GM12878 (cell line): ENCODE measurements around the gene SULF2. TPM values are rescaled to one million over a fixed set of nuclear protein-coding genes. Genes with fewer than 3 reads are reported as not detected.

ENCODE experiments used
- ATAC-seq: fragments of 200-7000 bp; cut with Tn5 transposase; 3 replicates; pipeline ENCODE4 v1.9.1; 2020; ENCODE audit warnings: mild to moderate bottlenecking, moderate library complexity
- BruUV-seq: library from RNA; stranded (reverse); fragments of 400-500 nt; replicated peaks from 2 replicates; lab custom pipeline; 2021; lab: Mats Ljungman, UMichigan
- CTCF ChIA-PET: fragments of 300-600 bp; sonication (Branson Sonifier 250); formaldehyde crosslinking; extraction: SDS; loops from one replicate; lab custom pipeline; 2021; ENCODE audit warnings: inconsistent platforms; lab: Yijun Ruan, JAX
- POLR2A ChIA-PET: fragments of 350-600 bp; formaldehyde crosslinking; extraction: SDS; loops from one replicate; lab custom pipeline; 2021; ENCODE audit warnings: inconsistent platforms; lab: Charles Lee
- RAD21 ChIA-PET: fragments of 300-600 bp; sonication (Branson Sonifier 250); formaldehyde crosslinking; loops from one replicate; lab custom pipeline; 2023; ENCODE audit warnings: antibody characterized with exemption; ENCODE audit not compliant: unreplicated experiment; lab: Charles Lee
- SMC1A ChIA-PET: fragments of 300-600 bp; sonication (Branson Sonifier 250); formaldehyde crosslinking; loops from one replicate; lab custom pipeline; 2023; ENCODE audit not compliant: unreplicated experiment, uncharacterized antibody; lab: Charles Lee
- DNase-seq: peaks from one replicate; pipeline ENCODE4 v3.0.0-alpha.2; 2011; ENCODE audit warnings: low read depth, low spot score
- FAIRE-seq: peaks from 3 replicates; lab custom pipeline; 2011; peaks lifted over from hg19 to GRCh38; lab: Jason Lieb, UNC
- H2AFZ ChIP-seq: 2 replicates; pipeline ENCODE4 v1.6.0; 2011; ENCODE audit warnings: low read depth, low read length, control low read depth; ENCODE audit not compliant: control insufficient read depth
- H3K27ac ChIP-seq: 2 replicates; pipeline ENCODE4 v1.5.1; 2011; ENCODE audit warnings: control low read depth; ENCODE audit not compliant: control insufficient read depth, insufficient read depth
- H3K27me3 ChIP-seq, 2 experiments: replicated peaks in 1 of 2; 2 replicates each; pipeline versions ENCODE4 v1.6.0 to v1.6.1; 2011; ENCODE audit warnings: low read length in 1 of 2; ENCODE audit not compliant: control insufficient read depth in 2 of 2, insufficient read depth in 2 of 2
- H3K36me3 ChIP-seq, 2 experiments: 2 replicates each; pipeline ENCODE4 v1.5.1; 2011; ENCODE audit warnings: low read length in 1 of 2; ENCODE audit not compliant: control insufficient read depth in 2 of 2, insufficient read depth in 2 of 2
- H3K4me1 ChIP-seq: 2 replicates; pipeline ENCODE4 v1.6.1; 2011; ENCODE audit warnings: mild to moderate bottlenecking, low read length, moderate library complexity, mixed read lengths; ENCODE audit not compliant: control insufficient read depth, insufficient read depth
- H3K4me2 ChIP-seq: 2 replicates; pipeline ENCODE4 v1.6.0; 2011; ENCODE audit warnings: control low read depth; ENCODE audit not compliant: control insufficient read depth, insufficient read depth
- H3K4me3 ChIP-seq: fragments of 200-600 bp; sonication (generic); 2 replicates; pipeline ENCODE4 v1.5.1; 2016
- H3K79me2 ChIP-seq: 2 replicates; pipeline ENCODE4 v1.6.0; 2011; ENCODE audit warnings: low read length; ENCODE audit not compliant: control insufficient read depth, insufficient read depth
- H3K9ac ChIP-seq: 2 replicates; pipeline ENCODE4 v1.8.0; 2011; ENCODE audit warnings: low read length, control low read depth, mixed read lengths; ENCODE audit not compliant: control insufficient read depth, insufficient read depth
- H3K9me3 ChIP-seq: replicated peaks from 3 replicates; pipeline ENCODE4 v1.5.1; 2011; ENCODE audit warnings: mild to moderate bottlenecking, low read length; ENCODE audit not compliant: control insufficient read depth, insufficient read depth
- H4K20me1 ChIP-seq: 2 replicates; pipeline ENCODE4 v1.6.0; 2011; ENCODE audit not compliant: control insufficient read depth, insufficient read depth
- CREB1 ChIP-seq: IDR thresholded peaks from 2 replicates; pipeline ENCODE4 v1.6.1; 2012; ENCODE audit warnings: low read depth, mild to moderate bottlenecking, inconsistent platforms
- FOXK2 ChIP-seq: fragments of 450-650 bp; IDR thresholded peaks from 2 replicates; pipeline ENCODE4 v1.6.1; 2017; ENCODE audit warnings: mild to moderate bottlenecking, moderate library complexity
- GABPA ChIP-seq: IDR thresholded peaks from 2 replicates; pipeline ENCODE4 v1.6.1; 2014; ENCODE audit warnings: antibody characterized with exemption, low read depth, mild to moderate bottlenecking, inconsistent platforms
- KLF5 ChIP-seq: fragments of 450-650 bp; IDR thresholded peaks from 2 replicates; pipeline ENCODE4 v1.6.1; 2014; ENCODE audit warnings: mild to moderate bottlenecking; ENCODE audit not compliant: partially characterized antibody
- NFIC ChIP-seq: IDR thresholded peaks from 2 replicates; pipeline ENCODE4 v1.6.1; 2012; ENCODE audit warnings: low read depth, mild to moderate bottlenecking, inconsistent platforms, low read length, moderate library complexity
- NRF1 ChIP-seq: conservative IDR thresholded peaks from 2 replicates; pipeline ENCODE4 v1.6.1; 2011; ENCODE audit warnings: mild to moderate bottlenecking, low read depth, low read length, improper control_type of control experiment
- STAT1 ChIP-seq: fragments of 450-650 bp; conservative IDR thresholded peaks from 2 replicates; pipeline ENCODE4 v1.6.1; 2014; ENCODE audit warnings: antibody characterized with exemption, mild to moderate bottlenecking
- SUZ12 ChIP-seq: fragments of 200-600 bp; sonication (generic); IDR thresholded peaks from one replicate; pipeline ENCODE4 v1.6.1; 2018; ENCODE audit warnings: antibody characterized with exemption, mild to moderate bottlenecking; ENCODE audit not compliant: unreplicated experiment
- TCF12 ChIP-seq: IDR thresholded peaks from 2 replicates; pipeline ENCODE4 v1.6.1; 2011; ENCODE audit warnings: low read depth, mild to moderate bottlenecking, low read length
- ZNF207 ChIP-seq: fragments of 450-650 bp; IDR thresholded peaks from 2 replicates; pipeline ENCODE4 v1.6.1; 2014; ENCODE audit warnings: antibody characterized with exemption, mild to moderate bottlenecking, borderline replicate concordance
- ZNF24 ChIP-seq: fragments of 450-650 bp; IDR thresholded peaks from 2 replicates; pipeline ENCODE4 v1.6.1; 2017; ENCODE audit warnings: antibody characterized with exemption, mild to moderate bottlenecking
- WGBS: methylation state at CpG from one replicate; pipeline ENCODE4 v1.1.6; 2016; ENCODE audit warnings: low lambda C conversion rate; ENCODE audit not compliant: insufficient replicate concordance, insufficient coverage; ENCODE audit errors: missing lambda C conversion rate; 5-methylcytosine and 5-hydroxymethylcytosine counted together
- in situ Hi-C: fragments of 300-500 bp; cut with MboI; formaldehyde crosslinking; loops from 9 replicates; pipeline ENCODE4 v1.14.3; 2018; ENCODE audit warnings: mixed read lengths
- intact Hi-C: fragments of 100-400 bp; cut with micrococcal nuclease; formaldehyde crosslinking; loops from one replicate; pipeline ENCODE4 v1.14.2; 2022; ENCODE audit not compliant: unreplicated experiment
- polyA plus RNA-seq, 11 experiments: library from polyadenylated mRNA; depleted of rRNA in 4 of 11; unstranded in 6 of 11; stranded (reverse) in 5 of 11; fragments of >200 nt; fragmentation: Nextera tagmentation in 4 of 11; fragmentation: Illumina TruSeq in 1 of 11; extraction: Ambion mirVana in 4 of 11; extraction: Trizol in 1 of 11; gene quantifications; 1 replicate in 1 of 11; 2 replicates in 10 of 11; pipeline versions ENCODE4 v1.2.1 to v1.2.3, GENCODE V29; 2011 to 2016; ENCODE audit warnings: inconsistent platforms in 2 of 11, missing spikeins in 2 of 11, low read depth in 1 of 11
- total RNA-seq, 4 experiments: library from RNA; depleted of rRNA in 3 of 4; stranded (reverse); fragments of >200 nt in 3 of 4; fragmentation: Illumina TruSeq in 1 of 4; extraction: Trizol in 1 of 4; gene quantifications; 2 replicates each; pipeline versions ENCODE4 v1.2.1 to v1.2.3, GENCODE V29; 2013 to 2021
- TF ChIP-seq, protein P1 (sequence below): fragments of 150-350 bp; IDR thresholded peaks from 2 replicates; pipeline ENCODE4 v1.6.1; 2016; ENCODE audit warnings: low read depth, low read length
- TF ChIP-seq, protein P2 (sequence below): fragments of 450-650 bp; IDR thresholded peaks from 2 replicates; pipeline ENCODE4 v1.6.1; 2017; ENCODE audit warnings: mild to moderate bottlenecking, low read depth, inconsistent platforms; ENCODE audit not compliant: poor library complexity, severe bottlenecking
- TF ChIP-seq, protein P3 (sequence below): fragments of 450-650 bp; IDR thresholded peaks from 2 replicates; pipeline ENCODE4 v1.6.1; 2017; ENCODE audit warnings: mild to moderate bottlenecking, moderate library complexity
- TF ChIP-seq, protein P4 (sequence below): IDR thresholded peaks from 2 replicates; pipeline ENCODE4 v1.6.1; 2012; ENCODE audit warnings: low read depth, low read length, improper control_type of control experiment

Gene SULF2
- total and polyA plus RNA-seq, 10 of the 15 experiments (the other 5 are each of a cell fraction or from before 2014, with no cell fraction given) = 0.69 to 4.1 (median 1.6) TPM

DNA sequence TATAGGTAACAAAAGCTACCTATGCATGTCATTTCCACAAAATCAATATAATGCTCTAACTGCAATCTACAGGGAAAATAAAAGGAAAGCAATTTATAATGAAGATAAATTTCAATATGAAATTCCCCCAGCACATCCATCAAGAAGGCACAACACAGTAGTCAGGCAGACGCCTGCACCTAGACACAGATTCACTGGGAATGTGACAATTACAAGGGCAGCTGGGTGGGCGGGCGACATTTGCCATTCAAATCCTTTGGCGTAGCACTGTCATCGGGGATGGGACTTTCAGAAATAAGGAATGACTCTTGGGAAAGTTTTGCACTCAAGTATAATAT lies 60.4 kb downstream of the SULF2 start:
- ATAC-seq (no peak), DNase-seq (no peak), FAIRE-seq (no peak)
- Histone ChIP-seq H4K20me1 (no peaks in the 10 kb centered on the region), H3K9me3 (no peaks in the 10 kb centered on the region; the same call in 2 of the 3 replicates), H3K36me3 (no peaks in the 10 kb centered on the region), H2AFZ (no peak overlapping the region; the same call in 1 of the 2 replicates), H3K4me2 (no peak overlapping the region), H3K27ac (no peak overlapping the region), H3K79me2 (no peaks in the 10 kb centered on the region), H3K27me3 (no peaks in the 10 kb centered on the region), H3K9ac (no peak overlapping the region), H3K4me3 (no peak overlapping the region), H3K4me1 (peaks cover 21% of the 10 kb centered on the region)
- intact Hi-C loops (loop anchor here (2.0 kb wide), 1 partner anchor 896 kb away; no protein-coding TSS in a partner anchor), in situ Hi-C loops (loop anchor here (5.0 kb wide), 1 partner anchor 892 kb away; no protein-coding TSS in a partner anchor)
- RAD21 ChIA-PET = interaction anchor here (1.4 to 6.8 kb wide), 2 partner anchors 46 to 896 kb away, joined by 4 to 45 read pairs; no protein-coding TSS in a partner anchor
- WGBS = 58% methylated on average over 5 of the region's 5 CpGs
- POLR2A ChIA-PET = no interaction called here
- BruUV-seq = no TSS peak
- SMC1A ChIA-PET = interaction anchor here (0.7 to 3.2 kb wide), 6 partner anchors 16 to 896 kb away, joined by 3 to 21 read pairs (median 3); no protein-coding TSS in a partner anchor
- CTCF ChIA-PET = interaction anchor here (0.8 to 6.4 kb wide), 14 partner anchors 10 to 896 kb away, joined by 3 to 59 read pairs (median 5); no protein-coding TSS in a partner anchor
- TF ChIP-seq ZNF24 = no peak
- TF ChIP-seq KLF5 = no peak
- TF ChIP-seq, protein P1, sequence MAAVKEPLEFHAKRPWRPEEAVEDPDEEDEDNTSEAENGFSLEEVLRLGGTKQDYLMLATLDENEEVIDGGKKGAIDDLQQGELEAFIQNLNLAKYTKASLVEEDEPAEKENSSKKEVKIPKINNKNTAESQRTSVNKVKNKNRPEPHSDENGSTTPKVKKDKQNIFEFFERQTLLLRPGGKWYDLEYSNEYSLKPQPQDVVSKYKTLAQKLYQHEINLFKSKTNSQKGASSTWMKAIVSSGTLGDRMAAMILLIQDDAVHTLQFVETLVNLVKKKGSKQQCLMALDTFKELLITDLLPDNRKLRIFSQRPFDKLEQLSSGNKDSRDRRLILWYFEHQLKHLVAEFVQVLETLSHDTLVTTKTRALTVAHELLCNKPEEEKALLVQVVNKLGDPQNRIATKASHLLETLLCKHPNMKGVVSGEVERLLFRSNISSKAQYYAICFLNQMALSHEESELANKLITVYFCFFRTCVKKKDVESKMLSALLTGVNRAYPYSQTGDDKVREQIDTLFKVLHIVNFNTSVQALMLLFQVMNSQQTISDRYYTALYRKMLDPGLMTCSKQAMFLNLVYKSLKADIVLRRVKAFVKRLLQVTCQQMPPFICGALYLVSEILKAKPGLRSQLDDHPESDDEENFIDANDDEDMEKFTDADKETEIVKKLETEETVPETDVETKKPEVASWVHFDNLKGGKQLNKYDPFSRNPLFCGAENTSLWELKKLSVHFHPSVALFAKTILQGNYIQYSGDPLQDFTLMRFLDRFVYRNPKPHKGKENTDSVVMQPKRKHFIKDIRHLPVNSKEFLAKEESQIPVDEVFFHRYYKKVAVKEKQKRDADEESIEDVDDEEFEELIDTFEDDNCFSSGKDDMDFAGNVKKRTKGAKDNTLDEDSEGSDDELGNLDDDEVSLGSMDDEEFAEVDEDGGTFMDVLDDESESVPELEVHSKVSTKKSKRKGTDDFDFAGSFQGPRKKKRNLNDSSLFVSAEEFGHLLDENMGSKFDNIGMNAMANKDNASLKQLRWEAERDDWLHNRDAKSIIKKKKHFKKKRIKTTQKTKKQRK = no peak
- no peak for TF ChIP-seq CREB1
- no peak for TF ChIP-seq NRF1
- TF ChIP-seq, protein P2, sequence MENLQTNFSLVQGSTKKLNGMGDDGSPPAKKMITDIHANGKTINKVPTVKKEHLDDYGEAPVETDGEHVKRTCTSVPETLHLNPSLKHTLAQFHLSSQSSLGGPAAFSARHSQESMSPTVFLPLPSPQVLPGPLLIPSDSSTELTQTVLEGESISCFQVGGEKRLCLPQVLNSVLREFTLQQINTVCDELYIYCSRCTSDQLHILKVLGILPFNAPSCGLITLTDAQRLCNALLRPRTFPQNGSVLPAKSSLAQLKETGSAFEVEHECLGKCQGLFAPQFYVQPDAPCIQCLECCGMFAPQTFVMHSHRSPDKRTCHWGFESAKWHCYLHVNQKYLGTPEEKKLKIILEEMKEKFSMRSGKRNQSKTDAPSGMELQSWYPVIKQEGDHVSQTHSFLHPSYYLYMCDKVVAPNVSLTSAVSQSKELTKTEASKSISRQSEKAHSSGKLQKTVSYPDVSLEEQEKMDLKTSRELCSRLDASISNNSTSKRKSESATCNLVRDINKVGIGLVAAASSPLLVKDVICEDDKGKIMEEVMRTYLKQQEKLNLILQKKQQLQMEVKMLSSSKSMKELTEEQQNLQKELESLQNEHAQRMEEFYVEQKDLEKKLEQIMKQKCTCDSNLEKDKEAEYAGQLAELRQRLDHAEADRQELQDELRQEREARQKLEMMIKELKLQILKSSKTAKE = no peak
- TF ChIP-seq FOXK2 = no peak
- no peak for TF ChIP-seq STAT1
- TF ChIP-seq, protein P3, sequence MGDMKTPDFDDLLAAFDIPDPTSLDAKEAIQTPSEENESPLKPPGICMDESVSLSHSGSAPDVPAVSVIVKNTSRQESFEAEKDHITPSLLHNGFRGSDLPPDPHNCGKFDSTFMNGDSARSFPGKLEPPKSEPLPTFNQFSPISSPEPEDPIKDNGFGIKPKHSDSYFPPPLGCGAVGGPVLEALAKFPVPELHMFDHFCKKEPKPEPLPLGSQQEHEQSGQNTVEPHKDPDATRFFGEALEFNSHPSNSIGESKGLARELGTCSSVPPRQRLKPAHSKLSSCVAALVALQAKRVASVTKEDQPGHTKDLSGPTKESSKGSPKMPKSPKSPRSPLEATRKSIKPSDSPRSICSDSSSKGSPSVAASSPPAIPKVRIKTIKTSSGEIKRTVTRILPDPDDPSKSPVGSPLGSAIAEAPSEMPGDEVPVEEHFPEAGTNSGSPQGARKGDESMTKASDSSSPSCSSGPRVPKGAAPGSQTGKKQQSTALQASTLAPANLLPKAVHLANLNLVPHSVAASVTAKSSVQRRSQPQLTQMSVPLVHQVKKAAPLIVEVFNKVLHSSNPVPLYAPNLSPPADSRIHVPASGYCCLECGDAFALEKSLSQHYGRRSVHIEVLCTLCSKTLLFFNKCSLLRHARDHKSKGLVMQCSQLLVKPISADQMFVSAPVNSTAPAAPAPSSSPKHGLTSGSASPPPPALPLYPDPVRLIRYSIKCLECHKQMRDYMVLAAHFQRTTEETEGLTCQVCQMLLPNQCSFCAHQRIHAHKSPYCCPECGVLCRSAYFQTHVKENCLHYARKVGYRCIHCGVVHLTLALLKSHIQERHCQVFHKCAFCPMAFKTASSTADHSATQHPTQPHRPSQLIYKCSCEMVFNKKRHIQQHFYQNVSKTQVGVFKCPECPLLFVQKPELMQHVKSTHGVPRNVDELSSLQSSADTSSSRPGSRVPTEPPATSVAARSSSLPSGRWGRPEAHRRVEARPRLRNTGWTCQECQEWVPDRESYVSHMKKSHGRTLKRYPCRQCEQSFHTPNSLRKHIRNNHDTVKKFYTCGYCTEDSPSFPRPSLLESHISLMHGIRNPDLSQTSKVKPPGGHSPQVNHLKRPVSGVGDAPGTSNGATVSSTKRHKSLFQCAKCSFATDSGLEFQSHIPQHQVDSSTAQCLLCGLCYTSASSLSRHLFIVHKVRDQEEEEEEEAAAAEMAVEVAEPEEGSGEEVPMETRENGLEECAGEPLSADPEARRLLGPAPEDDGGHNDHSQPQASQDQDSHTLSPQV = no peak
- TF ChIP-seq ZNF207 = no peak
- TF ChIP-seq, protein P4, sequence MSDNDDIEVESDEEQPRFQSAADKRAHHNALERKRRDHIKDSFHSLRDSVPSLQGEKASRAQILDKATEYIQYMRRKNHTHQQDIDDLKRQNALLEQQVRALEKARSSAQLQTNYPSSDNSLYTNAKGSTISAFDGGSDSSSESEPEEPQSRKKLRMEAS = no peak
- TF ChIP-seq TCF12 = no peak
- TF ChIP-seq SUZ12 = no peak
- no peak for TF ChIP-seq NFIC
- no peak for TF ChIP-seq GABPA
